WTC11 (cell line): Measurements from ENCODE around the gene PPP2R5E.

Source experiments
- E2F5 ChIP-seq: sonication (generic); formaldehyde crosslinking; IDR thresholded peaks from 2 replicates; pipeline ENCODE4 v1.8.1; 2022; ENCODE audit warnings: mild to moderate bottlenecking, moderate library complexity, missing genetic modification reagents
- FOXJ3 ChIP-seq: sonication (generic); formaldehyde crosslinking; IDR thresholded peaks from 2 replicates; pipeline ENCODE4 v1.9.0; 2021; ENCODE audit warnings: missing genetic modification reagents, mild to moderate bottlenecking, borderline replicate concordance
- HMGXB4 ChIP-seq: sonication (generic); formaldehyde crosslinking; IDR thresholded peaks from 2 replicates; pipeline ENCODE4 v1.8.1; 2023; ENCODE audit warnings: mild to moderate bottlenecking, moderate library complexity, missing genetic modification reagents
- RELA ChIP-seq: sonication (generic); formaldehyde crosslinking; IDR thresholded peaks from 2 replicates; pipeline ENCODE4 v1.8.1; 2022; ENCODE audit warnings: missing genetic modification reagents, mild to moderate bottlenecking, borderline replicate concordance
- SOX15 ChIP-seq: fragments of 250-450 bp; sonication (Bioruptor Pico); IDR thresholded peaks from 2 replicates; pipeline ENCODE4 v1.9.0; 2021; ENCODE audit warnings: mild to moderate bottlenecking
- ZNF423 ChIP-seq: fragments of 250-450 bp; sonication (Bioruptor Pico); IDR thresholded peaks from 2 replicates; pipeline ENCODE4 v2.1.2; 2022; ENCODE audit warnings: mild to moderate bottlenecking, moderate library complexity
- TF ChIP-seq, protein P1 (sequence below): fragments of 200-600 bp; IDR thresholded peaks from 2 replicates; pipeline ENCODE4 v1.8.0; 2022; ENCODE audit warnings: antibody characterized with exemption
- TF ChIP-seq, protein P2 (sequence below): sonication (generic); formaldehyde crosslinking; IDR thresholded peaks from 2 replicates; pipeline ENCODE4 v1.8.1; 2023; ENCODE audit warnings: mild to moderate bottlenecking, missing genetic modification reagents
- TF ChIP-seq, protein P3 (sequence below): sonication (generic); formaldehyde crosslinking; IDR thresholded peaks from 2 replicates; pipeline ENCODE4 v1.8.1; 2023; ENCODE audit warnings: mild to moderate bottlenecking, missing genetic modification reagents
- TF ChIP-seq, protein P4 (sequence below): sonication (generic); formaldehyde crosslinking; IDR thresholded peaks from 2 replicates; pipeline ENCODE4 v1.8.1; 2022; ENCODE audit warnings: low read depth, mild to moderate bottlenecking, moderate library complexity, missing genetic modification reagents, borderline replicate concordance

GRCh38 chr14:63565448-63565847 is 22.3 kb upstream of the PPP2R5E start:
- TF ChIP-seq, protein P1, sequence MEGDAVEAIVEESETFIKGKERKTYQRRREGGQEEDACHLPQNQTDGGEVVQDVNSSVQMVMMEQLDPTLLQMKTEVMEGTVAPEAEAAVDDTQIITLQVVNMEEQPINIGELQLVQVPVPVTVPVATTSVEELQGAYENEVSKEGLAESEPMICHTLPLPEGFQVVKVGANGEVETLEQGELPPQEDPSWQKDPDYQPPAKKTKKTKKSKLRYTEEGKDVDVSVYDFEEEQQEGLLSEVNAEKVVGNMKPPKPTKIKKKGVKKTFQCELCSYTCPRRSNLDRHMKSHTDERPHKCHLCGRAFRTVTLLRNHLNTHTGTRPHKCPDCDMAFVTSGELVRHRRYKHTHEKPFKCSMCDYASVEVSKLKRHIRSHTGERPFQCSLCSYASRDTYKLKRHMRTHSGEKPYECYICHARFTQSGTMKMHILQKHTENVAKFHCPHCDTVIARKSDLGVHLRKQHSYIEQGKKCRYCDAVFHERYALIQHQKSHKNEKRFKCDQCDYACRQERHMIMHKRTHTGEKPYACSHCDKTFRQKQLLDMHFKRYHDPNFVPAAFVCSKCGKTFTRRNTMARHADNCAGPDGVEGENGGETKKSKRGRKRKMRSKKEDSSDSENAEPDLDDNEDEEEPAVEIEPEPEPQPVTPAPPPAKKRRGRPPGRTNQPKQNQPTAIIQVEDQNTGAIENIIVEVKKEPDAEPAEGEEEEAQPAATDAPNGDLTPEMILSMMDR: no peak
- no peak for TF ChIP-seq HMGXB4 (CRISPR knock-in tag)
- TF ChIP-seq, protein P2, sequence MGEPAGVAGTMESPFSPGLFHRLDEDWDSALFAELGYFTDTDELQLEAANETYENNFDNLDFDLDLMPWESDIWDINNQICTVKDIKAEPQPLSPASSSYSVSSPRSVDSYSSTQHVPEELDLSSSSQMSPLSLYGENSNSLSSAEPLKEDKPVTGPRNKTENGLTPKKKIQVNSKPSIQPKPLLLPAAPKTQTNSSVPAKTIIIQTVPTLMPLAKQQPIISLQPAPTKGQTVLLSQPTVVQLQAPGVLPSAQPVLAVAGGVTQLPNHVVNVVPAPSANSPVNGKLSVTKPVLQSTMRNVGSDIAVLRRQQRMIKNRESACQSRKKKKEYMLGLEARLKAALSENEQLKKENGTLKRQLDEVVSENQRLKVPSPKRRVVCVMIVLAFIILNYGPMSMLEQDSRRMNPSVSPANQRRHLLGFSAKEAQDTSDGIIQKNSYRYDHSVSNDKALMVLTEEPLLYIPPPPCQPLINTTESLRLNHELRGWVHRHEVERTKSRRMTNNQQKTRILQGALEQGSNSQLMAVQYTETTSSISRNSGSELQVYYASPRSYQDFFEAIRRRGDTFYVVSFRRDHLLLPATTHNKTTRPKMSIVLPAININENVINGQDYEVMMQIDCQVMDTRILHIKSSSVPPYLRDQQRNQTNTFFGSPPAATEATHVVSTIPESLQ (CRISPR knock-in tag): no peak
- TF ChIP-seq E2F5 (CRISPR knock-in tag): no peak
- no peak for TF ChIP-seq ZNF423 (CRISPR knock-in tag)
- no peak for TF ChIP-seq FOXJ3
- TF ChIP-seq, protein P3, sequence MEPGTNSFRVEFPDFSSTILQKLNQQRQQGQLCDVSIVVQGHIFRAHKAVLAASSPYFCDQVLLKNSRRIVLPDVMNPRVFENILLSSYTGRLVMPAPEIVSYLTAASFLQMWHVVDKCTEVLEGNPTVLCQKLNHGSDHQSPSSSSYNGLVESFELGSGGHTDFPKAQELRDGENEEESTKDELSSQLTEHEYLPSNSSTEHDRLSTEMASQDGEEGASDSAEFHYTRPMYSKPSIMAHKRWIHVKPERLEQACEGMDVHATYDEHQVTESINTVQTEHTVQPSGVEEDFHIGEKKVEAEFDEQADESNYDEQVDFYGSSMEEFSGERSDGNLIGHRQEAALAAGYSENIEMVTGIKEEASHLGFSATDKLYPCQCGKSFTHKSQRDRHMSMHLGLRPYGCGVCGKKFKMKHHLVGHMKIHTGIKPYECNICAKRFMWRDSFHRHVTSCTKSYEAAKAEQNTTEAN (CRISPR knock-in tag): no peak
- TF ChIP-seq SOX15 (CRISPR knock-in tag): no peak
- TF ChIP-seq, protein P4, sequence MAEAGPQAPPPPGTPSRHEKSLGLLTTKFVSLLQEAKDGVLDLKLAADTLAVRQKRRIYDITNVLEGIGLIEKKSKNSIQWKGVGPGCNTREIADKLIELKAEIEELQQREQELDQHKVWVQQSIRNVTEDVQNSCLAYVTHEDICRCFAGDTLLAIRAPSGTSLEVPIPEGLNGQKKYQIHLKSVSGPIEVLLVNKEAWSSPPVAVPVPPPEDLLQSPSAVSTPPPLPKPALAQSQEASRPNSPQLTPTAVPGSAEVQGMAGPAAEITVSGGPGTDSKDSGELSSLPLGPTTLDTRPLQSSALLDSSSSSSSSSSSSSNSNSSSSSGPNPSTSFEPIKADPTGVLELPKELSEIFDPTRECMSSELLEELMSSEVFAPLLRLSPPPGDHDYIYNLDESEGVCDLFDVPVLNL (CRISPR knock-in tag): no peak
- no peak for TF ChIP-seq RELA (CRISPR knock-in tag)
